ENCODE measurements around the gene LY6G5B. TPM values are rescaled to one million over a fixed set of nuclear protein-coding genes. Genes with fewer than 3 reads are reported as not detected.
A peak's percentile ranks its signal among the peaks of the same experiment; 100 is the strongest.

The LY6G5B gene
- total RNA-seq, 2 donors from 2014 or later: 0.67 to 1.8 TPM

GRCh38 chr6:31664790-31665500 is 4.8 kb upstream of the LY6G5B start, which contains the start of gene GPANK1:
GPANK1 (minus strand) TSS chr6:31664997; CDS start chr6:31664478, 519 bp downstream.
- Histone ChIP-seq H3K36me3 (peaks cover 40% of the 10 kb centered on the region), H3K27ac (peak within 1 kb of the TSS; percentile 89 to 97), H3K4me1 (peaks cover 0 to 50% of the 10 kb centered on the region in 2 donors), H3K27me3 (no peaks in the 10 kb centered on the region), H3K4me3 (peak within 1 kb of the TSS; percentile 84 to 92), H3K9me3 (no peaks in the 10 kb centered on the region)
- TF ChIP-seq CTCF (IDR thresholded peaks at IDR 0.05): no peak
- peak; percentile 96 for DNase-seq (ENCODE audit: low spot score)

DNA sequence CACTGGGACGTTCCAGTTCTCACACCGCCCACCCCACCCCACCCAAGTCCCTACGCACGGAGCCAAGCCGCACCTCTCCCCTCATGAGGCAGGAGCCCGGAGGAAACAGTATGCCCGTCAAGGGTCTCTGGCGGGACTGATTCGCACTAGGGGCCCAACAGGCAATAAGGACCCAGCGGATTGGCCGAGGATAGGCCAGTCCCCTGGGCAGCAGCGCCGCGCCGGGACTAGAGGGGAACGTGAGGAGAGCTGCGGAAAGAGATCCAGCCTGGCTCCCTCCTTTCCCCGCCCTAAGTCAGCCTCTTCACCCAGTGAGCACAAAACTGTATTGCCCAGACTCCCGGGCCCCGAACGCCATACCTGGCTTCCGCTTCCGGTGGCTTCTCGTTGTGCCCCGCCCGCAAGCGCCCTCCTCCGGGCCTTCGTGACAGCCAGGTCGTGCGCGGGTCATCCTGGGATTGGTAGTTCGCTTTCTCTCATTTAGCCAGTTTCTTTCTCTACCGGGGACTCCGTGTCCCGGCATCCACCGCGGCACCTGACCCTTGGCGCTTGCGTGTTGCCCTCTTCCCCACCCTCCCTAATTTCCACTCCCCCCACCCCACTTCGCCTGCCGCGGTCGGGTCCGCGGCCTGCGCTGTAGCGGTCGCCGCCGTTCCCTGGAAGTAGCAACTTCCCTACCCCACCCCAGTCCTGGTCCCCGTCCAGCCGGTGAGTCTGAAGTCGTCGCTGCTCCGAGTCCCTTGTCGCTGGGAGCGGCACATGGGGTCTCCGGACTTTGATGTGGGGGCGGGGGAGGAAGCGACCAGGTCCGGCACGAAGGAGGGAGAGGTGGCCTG is 4.1 kb upstream of the LY6G5B start, which contains the start of gene CSNK2B:
CSNK2B (plus strand) TSS at position 580 of the 836 bp plus-strand sequence. CDS start 752 bp downstream, outside the sequence.
- H3K36me3 ChIP-seq: peaks cover 48% of the 10 kb centered on the region

DNA sequence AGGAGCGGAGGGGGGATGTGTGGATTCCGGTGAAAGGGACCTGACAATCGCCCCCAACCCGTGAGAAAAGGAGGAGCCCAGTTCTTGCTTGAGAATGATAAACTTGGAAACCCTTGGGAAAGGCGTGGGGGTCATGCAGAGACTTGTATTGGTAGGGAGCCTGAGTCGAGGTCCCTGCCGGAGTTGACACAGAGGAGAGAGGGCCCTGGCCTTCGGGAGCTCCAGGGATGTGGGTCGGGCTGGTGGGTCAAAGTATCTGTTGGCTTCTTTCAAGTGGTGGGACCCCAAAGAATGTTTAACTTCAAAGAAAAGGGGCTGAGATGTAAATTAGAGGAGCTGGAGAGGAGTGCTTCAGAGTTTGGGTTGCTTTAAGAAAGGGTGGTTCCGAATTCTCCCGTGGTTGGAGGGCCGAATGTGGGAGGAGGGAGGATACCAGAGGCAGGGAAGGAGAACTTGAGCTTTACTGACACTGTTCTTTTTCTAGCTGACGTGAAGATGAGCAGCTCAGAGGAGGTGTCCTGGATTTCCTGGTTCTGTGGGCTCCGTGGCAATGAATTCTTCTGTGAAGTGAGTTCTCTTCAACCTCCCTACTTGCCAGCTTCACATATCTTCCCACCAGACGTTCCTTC is 3.3 kb upstream of the LY6G5B start:
- Histone ChIP-seq H3K27me3 (no peaks in the 10 kb centered on the region), H3K4me1 (peaks cover 0 to 41% of the 10 kb centered on the region in 2 donors), H3K4me3 (peak overlapping the region; percentile 84 to 92), H3K36me3 (peaks cover 55% of the 10 kb centered on the region), H3K9me3 (no peaks in the 10 kb centered on the region), H3K27ac (peak overlapping the region; percentile 89 to 97)
- DNase-seq (ENCODE audit: low spot score): no peak
- no peak for TF ChIP-seq CTCF (IDR thresholded peaks at IDR 0.05)

More for the DNA sequence above, 4.1 kb upstream of the LY6G5B start, which contains the start of gene CSNK2B:
- no peaks in the 10 kb centered on the region for H3K9me3 ChIP-seq
- DNase-seq (ENCODE audit: low spot score): peak; percentile 99
- peak within 1 kb of the TSS; percentile 89 to 97 for H3K27ac ChIP-seq
- no peaks in the 10 kb centered on the region for H3K27me3 ChIP-seq
- no peak for TF ChIP-seq CTCF (IDR thresholded peaks at IDR 0.05)
- peaks cover 0 to 48% of the 10 kb centered on the region in 2 donors for H3K4me1 ChIP-seq
- H3K4me3 ChIP-seq: peak within 1 kb of the TSS; percentile 84 to 92

DNA sequence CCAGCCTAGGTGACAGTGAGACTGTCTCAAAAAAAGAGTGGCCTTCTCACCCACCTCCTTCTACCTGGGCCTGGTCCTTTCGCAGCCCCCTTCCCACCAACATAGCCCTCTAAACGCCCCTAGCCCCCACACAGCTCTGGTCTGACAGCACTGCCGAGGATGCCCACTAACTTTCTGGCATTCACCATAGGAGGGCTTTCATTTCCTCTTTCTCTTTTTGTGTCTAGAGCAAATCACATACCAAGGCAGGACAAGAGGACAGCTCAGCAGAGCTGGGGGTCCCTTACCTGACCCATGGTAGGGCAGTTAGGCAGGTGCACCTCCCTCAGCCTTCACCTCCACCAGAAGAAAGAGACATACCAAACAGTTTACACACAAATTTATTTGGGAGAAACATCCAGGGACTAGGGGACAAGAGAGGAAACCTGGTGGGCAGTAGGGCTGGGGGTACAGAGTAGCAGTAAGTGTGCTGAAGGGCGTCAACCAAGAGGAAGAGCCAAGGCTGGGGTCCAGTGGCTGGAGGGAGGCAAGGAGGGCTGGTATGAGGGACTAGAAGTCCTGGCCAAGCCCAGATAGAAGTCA is 6.6 kb downstream of the LY6G5B start:
- Histone ChIP-seq H3K27ac (no peak overlapping the region), H3K4me3 (no peak overlapping the region), H3K4me1 (peaks cover 0 to 11% of the 10 kb centered on the region in 2 donors), H3K36me3 (peaks cover 20% of the 10 kb centered on the region), H3K27me3 (no peaks in the 10 kb centered on the region), H3K9me3 (no peaks in the 10 kb centered on the region)
- TF ChIP-seq CTCF (IDR thresholded peaks at IDR 0.05): no peak
- no peak for DNase-seq (ENCODE audit: low spot score)

DNA sequence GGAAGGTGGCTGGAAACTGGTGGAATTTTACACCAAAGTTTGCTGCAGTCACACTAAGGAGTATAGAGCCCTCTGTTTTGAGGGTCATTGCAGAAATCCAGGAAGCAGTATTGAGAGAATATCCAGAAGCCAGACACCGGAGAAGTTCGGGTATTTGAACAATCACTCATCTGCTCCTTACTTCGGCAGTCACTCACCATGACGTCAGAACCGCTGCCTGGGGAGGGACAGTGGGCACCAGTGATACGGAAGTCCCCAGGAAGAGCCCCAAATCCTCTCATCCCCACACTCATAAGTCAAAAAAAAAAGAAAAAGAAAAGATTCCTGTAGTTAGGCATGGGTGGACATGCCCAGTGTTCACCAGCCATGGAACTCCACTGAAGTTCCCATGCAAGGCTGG is 7.1 kb downstream of the LY6G5B start:
- DNase-seq (ENCODE audit: low spot score): no peak

More for the DNA sequence above, 7.1 kb downstream of the LY6G5B start:
- Histone ChIP-seq H3K27me3 (no peaks in the 10 kb centered on the region), H3K4me3 (no peak overlapping the region), H3K4me1 (peaks cover 0 to 16% of the 10 kb centered on the region in 2 donors), H3K36me3 (peaks cover 16% of the 10 kb centered on the region), H3K27ac (no peak overlapping the region), H3K9me3 (no peaks in the 10 kb centered on the region)
- TF ChIP-seq CTCF (IDR thresholded peaks at IDR 0.05): no peak

Data from right atrium auricular region (tissue), 2 donors.